CD4-positive, alpha-beta T cell (primary cell): ENCODE data around the gene ATP2A3. TPM values are rescaled to one million over a fixed set of nuclear protein-coding genes. Genes with fewer than 3 reads are reported as not detected.
A peak's percentile ranks its signal among the peaks of the same experiment; 100 is the strongest.

Experiments
- ATAC-seq: fragments of 200-7000 bp; cut with Tn5 transposase; one replicate; pipeline ENCODE4 v1.10.0; 2022; ENCODE audit warnings: mild to moderate bottlenecking; ENCODE audit not compliant: poor library complexity
- CTCF ChIA-PET: fragments of 350-600 bp; sonication (Branson Sonifier 250); formaldehyde crosslinking; loops from one replicate; lab custom pipeline; 2021; ENCODE audit warnings: antibody characterized with exemption, inconsistent platforms; lab: Charles Lee
- POLR2A ChIA-PET: fragments of 350-600 bp; sonication (Branson Sonifier 250); formaldehyde crosslinking; loops from one replicate; lab custom pipeline; 2021; ENCODE audit warnings: antibody characterized with exemption, inconsistent platforms; lab: Charles Lee
- DNase-seq, 14 experiments: peaks; one replicate each; pipeline ENCODE4 v3.0.0-alpha.2; 2013 to 2020; ENCODE audit warnings: mixed read lengths in 2 of 14
- H3K27ac ChIP-seq, 2 donors: one replicate each; pipeline versions ENCODE4 v1.5.1 to v1.7.0; 2013; ENCODE audit warnings: low read length in 2 of 2, low read depth in 1 of 2, mild to moderate bottlenecking in 1 of 2
- H3K27me3 ChIP-seq, 2 experiments: 1 replicate in 1 of 2; 2 replicates in 1 of 2; pipeline versions ENCODE4 v1.6.1 to v1.7.0; 2013; ENCODE audit warnings: low read length in 2 of 2, control low read depth in 1 of 2, mild to moderate bottlenecking in 1 of 2, moderate library complexity in 1 of 2; ENCODE audit not compliant: insufficient read depth in 2 of 2, control insufficient read depth in 1 of 2
- H3K36me3 ChIP-seq: one replicate; pipeline ENCODE4 v1.6.1; 2013; ENCODE audit warnings: low read length, control low read depth; ENCODE audit not compliant: insufficient read depth
- H3K4me1 ChIP-seq: one replicate; pipeline ENCODE4 v1.6.1; 2013; ENCODE audit warnings: low read length, control low read depth; ENCODE audit not compliant: insufficient read depth
- H3K4me3 ChIP-seq: one replicate; pipeline ENCODE4 v1.5.1; 2013; ENCODE audit warnings: mild to moderate bottlenecking, low read length, moderate library complexity
- H3K9me3 ChIP-seq, 2 experiments: 1 replicate in 1 of 2; 2 replicates in 1 of 2; pipeline versions ENCODE4 v1.6.1 to v1.7.0; 2013; ENCODE audit warnings: low read length in 2 of 2, mild to moderate bottlenecking in 2 of 2, control low read depth in 1 of 2, moderate library complexity in 1 of 2; ENCODE audit not compliant: control insufficient read depth in 1 of 2, insufficient read depth in 1 of 2
- H3K27ac Mint-ChIP-seq: one replicate; pipeline ENCODE4 v1.8.0; 2020; ENCODE audit warnings: mixed read lengths
- H3K27me3 Mint-ChIP-seq: one replicate; pipeline ENCODE4 v1.8.0; 2021; ENCODE audit warnings: mixed read lengths
- H3K36me3 Mint-ChIP-seq: one replicate; pipeline ENCODE4 v1.8.0; 2021; ENCODE audit warnings: low read depth, mixed read lengths
- H3K4me1 Mint-ChIP-seq: one replicate; pipeline ENCODE4 v1.8.0; 2021; ENCODE audit warnings: low read depth, mixed read lengths
- H3K4me3 Mint-ChIP-seq: one replicate; pipeline ENCODE4 v1.8.0; 2020; ENCODE audit warnings: mild to moderate bottlenecking, mixed read lengths
- H3K9me3 Mint-ChIP-seq: one replicate; pipeline ENCODE4 v1.8.0; 2020; ENCODE audit warnings: mixed read lengths
- CTCF ChIP-seq: fragments of 200-600 bp; IDR thresholded peaks from one replicate; pipeline ENCODE4 v1.8.0; 2022; ENCODE audit warnings: antibody characterized with exemption, mild to moderate bottlenecking
- intact Hi-C, 2 experiments: fragments of 100-400 bp; cut with DNase I in 1 of 2; cut with micrococcal nuclease in 1 of 2; formaldehyde crosslinking; loops; one replicate each; pipeline versions ENCODE4 v1.15.1 to v1.9.0; 2023 to 2025; cut with DNase I, micrococcal nuclease
- total RNA-seq, 174 experiments: library from RNA in 2 of 174; stranded (reverse) in 2 of 174; gene quantifications; one replicate each; pipeline ENCODE4 v1.2.3 and lab custom pipeline; 2021 to 2026

The ATP2A3 gene
- total RNA-seq, 2 experiments from 2014 or later = 197 to 199 TPM

GRCh38 chr17:3885970-3886369 lies 78.3 kb downstream of the ATP2A3 start:
- Mint-ChIP-seq H3K4me3 (no peak overlapping the region), H3K4me1 (peaks cover 34% of the 10 kb centered on the region), H3K27me3 (no peaks in the 10 kb centered on the region), H3K9me3 (no peaks in the 10 kb centered on the region), H3K36me3 (peaks cover 6% of the 10 kb centered on the region), H3K27ac (peak overlapping the region; percentile 85)
- H3K4me1 ChIP-seq = peaks cover 32% of the 10 kb centered on the region
- no peak for TF ChIP-seq CTCF
- no peaks in the 10 kb centered on the region for H3K27me3 ChIP-seq
- ChIA-PET POLR2A (no interaction called here), CTCF (no interaction called here)
- intact Hi-C loops = no loop called here
- DNase-seq (no peak), ATAC-seq (no peak)
- H3K36me3 ChIP-seq = peaks cover 17% of the 10 kb centered on the region
- no peak overlapping the region for H3K27ac ChIP-seq
- H3K4me3 ChIP-seq = no peak overlapping the region
- peaks cover 0 to 3% of the 10 kb centered on the region in 2 experiments for H3K9me3 ChIP-seq

- ATAC-seq (no peak), DNase-seq (no peak)
- Histone ChIP-seq H3K4me3 (no peak overlapping the region), H3K36me3 (peaks cover 17% of the 10 kb centered on the region), H3K27me3 (no peaks in the 10 kb centered on the region), H3K27ac (no peak overlapping the region), H3K4me1 (peaks cover 29% of the 10 kb centered on the region), H3K9me3 (peaks cover 0 to 3% of the 10 kb centered on the region in 2 experiments)
- Mint-ChIP-seq H3K27ac (no peak overlapping the region), H3K9me3 (no peaks in the 10 kb centered on the region), H3K4me3 (no peak overlapping the region), H3K4me1 (peaks cover 28% of the 10 kb centered on the region), H3K36me3 (peaks cover 6% of the 10 kb centered on the region), H3K27me3 (no peaks in the 10 kb centered on the region)
- CTCF ChIA-PET = no interaction called here
- POLR2A ChIA-PET = no interaction called here
- TF ChIP-seq CTCF = no peak
- intact Hi-C loops = no loop called here
Measured at GRCh38 chr17:3885271-3885670, 79.0 kb downstream of the ATP2A3 start.

DNA sequence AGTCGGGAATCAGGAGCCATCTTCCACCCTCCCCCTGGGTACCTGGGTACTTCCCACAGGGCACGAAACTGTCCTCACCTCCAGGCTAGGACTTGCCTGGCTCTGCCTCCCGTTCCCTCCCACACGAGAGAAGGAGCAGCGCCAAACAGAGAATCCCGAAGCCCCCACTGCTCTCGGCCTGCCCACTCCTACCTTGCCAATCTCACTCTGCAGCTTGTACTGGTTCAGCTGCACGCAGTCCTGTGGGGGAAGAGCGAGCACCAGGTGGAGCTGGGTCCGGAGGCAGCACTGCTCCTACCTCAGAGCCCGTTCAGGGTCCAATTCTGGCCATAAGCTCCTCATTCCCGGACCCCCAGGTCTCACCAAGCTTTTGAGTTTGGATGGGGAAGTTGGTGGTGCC lies 80.0 kb downstream of the ATP2A3 start:
- H3K4me1 Mint-ChIP-seq = peaks cover 23% of the 10 kb centered on the region
- no peaks in the 10 kb centered on the region for H3K27me3 ChIP-seq
- DNase-seq (no peak), ATAC-seq (no peak)
- no peaks in the 10 kb centered on the region for H3K9me3 Mint-ChIP-seq
- H3K27ac ChIP-seq = no peak overlapping the region
- H3K36me3 ChIP-seq = peaks cover 17% of the 10 kb centered on the region
- intact Hi-C loops = no loop called here
- peaks cover 28% of the 10 kb centered on the region for H3K4me1 ChIP-seq
- H3K4me3 Mint-ChIP-seq = no peak overlapping the region
- no peak for TF ChIP-seq CTCF
- H3K36me3 Mint-ChIP-seq = peaks cover 14% of the 10 kb centered on the region
- POLR2A ChIA-PET = interaction anchor here (1.4 kb wide), 1 partner anchor 9 kb away, joined by 3 read pairs; the partner anchor contains the start of gene CAMKK1
- peaks cover 0 to 3% of the 10 kb centered on the region in 2 experiments for H3K9me3 ChIP-seq
- H3K27me3 Mint-ChIP-seq = no peaks in the 10 kb centered on the region
- H3K27ac Mint-ChIP-seq = no peak overlapping the region
- CTCF ChIA-PET = no interaction called here
- no peak overlapping the region for H3K4me3 ChIP-seq
